GM11168 (cell line): ENCODE measurements around the gene FOSL2.

Experiments
- in situ Hi-C: fragments of 300-500 bp; cut with MboI; formaldehyde crosslinking; loops from one replicate; pipeline ENCODE4 v1.12.0; 2022; ENCODE audit warnings: low sequenced_read_pairs; ENCODE audit not compliant: unreplicated experiment

The FOSL2 gene

GRCh38 chr2:28407131-28407975 is 14.7 kb downstream of the FOSL2 start:
- in situ Hi-C loops, result loop anchor here (25.0 kb wide), 1 partner anchor 645 kb away; the partner anchor contains the start of gene MRPL33

DNA sequence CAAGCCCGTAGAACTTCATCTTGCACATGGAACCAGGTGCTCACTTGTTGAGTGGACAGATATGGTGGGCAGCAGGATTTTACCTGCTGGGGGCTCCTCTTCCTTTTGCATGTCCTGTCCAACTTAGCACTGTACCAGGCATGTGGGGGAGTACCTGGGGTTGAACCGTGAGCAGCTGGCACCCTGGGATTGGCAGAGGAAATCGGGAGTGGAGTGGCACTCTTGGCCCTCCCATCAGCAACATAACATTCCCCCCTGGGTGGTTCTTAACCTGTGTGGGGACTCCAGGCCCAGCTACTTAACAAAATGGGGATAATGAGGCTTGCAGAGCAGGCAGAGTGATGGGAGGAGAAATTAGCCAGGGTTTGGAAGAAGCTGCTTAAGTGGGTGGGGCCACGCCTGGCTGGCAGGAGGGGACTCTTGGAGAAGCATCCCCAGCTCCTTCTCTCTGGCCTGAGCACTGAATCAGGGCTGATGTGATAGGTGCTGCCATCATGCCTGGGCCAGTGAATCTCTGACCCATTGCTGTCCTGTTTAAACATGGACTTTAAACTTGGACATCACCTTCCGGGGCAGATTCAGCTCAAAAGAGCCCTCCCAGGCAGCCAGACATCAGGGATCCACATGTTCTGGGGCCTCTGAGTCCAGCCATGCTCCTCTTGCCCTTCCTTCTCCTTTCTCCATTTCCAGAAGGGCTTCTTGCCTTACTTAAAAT is 15.5 kb downstream of the FOSL2 start:
- in situ Hi-C loops, result loop anchor here (25.0 kb wide), 1 partner anchor 646 kb away; the partner anchor contains the start of gene MRPL33

GRCh38 chr2:28408764-28409599 is 16.3 kb downstream of the FOSL2 start:
- in situ Hi-C loops, result loop anchor here (25.0 kb wide), 1 partner anchor 647 kb away; the partner anchor contains the start of gene MRPL33

- in situ Hi-C loops, result loop anchor here (25.0 kb wide), 1 partner anchor 649 kb away; the partner anchor contains the start of gene MRPL33
Measured at GRCh38 chr2:28411166-28411755, 18.6 kb downstream of the FOSL2 start.

DNA sequence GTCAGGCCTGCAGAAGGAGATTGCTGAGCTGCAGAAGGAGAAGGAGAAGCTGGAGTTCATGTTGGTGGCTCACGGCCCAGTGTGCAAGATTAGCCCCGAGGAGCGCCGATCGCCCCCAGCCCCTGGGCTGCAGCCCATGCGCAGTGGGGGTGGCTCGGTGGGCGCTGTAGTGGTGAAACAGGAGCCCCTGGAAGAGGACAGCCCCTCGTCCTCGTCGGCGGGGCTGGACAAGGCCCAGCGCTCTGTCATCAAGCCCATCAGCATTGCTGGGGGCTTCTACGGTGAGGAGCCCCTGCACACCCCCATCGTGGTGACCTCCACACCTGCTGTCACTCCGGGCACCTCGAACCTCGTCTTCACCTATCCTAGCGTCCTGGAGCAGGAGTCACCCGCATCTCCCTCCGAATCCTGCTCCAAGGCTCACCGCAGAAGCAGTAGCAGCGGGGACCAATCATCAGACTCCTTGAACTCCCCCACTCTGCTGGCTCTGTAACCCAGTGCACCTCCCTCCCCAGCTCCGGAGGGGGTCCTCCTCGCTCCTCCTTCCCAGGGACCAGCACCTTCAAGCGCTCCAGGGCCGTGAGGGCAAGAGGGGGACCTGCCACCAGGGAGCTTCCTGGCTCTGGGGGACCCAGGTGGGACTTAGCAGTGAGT is 19.4 kb downstream of the FOSL2 start:
- in situ Hi-C loops, result loop anchor here (25.0 kb wide), 1 partner anchor 650 kb away; the partner anchor contains the start of gene MRPL33

- in situ Hi-C loops, result loop anchor here (25.0 kb wide), 1 partner anchor 650 kb away; the partner anchor contains the start of gene MRPL33
Measured at GRCh38 chr2:28412625-28413151, 20.0 kb downstream of the FOSL2 start.

GRCh38 chr2:28413152-28413898 is 20.7 kb downstream of the FOSL2 start:
- in situ Hi-C loops, result loop anchor here (25.0 kb wide), 1 partner anchor 651 kb away; the partner anchor contains the start of gene MRPL33

GRCh38 chr2:28413899-28414295 is 21.2 kb downstream of the FOSL2 start:
- in situ Hi-C loops, result loop anchor here (25.0 kb wide), 1 partner anchor 652 kb away; the partner anchor contains the start of gene MRPL33

- in situ Hi-C loops, result loop anchor here (25.0 kb wide), 1 partner anchor 652 kb away; the partner anchor contains the start of gene MRPL33
Measured at GRCh38 chr2:28414583-28414982, 21.9 kb downstream of the FOSL2 start.

DNA sequence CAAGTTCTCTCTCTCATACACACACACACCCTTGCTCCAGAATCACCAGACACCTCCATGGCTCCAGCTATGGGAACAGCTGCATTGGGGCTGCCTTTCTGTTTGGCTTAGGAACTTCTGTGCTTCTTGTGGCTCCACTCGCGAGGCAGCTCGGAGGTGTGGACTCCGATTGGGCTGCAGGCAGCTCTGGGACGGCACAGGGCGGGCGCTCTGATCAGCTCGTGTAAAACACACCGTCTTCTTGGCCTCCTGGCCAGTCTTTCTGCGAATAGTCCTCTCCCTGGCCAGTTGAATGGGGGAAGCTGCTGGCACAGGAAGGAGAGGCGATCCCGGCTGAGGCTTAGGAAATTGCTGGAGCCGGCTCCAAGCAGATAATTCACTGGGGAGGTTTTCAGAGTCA is 22.4 kb downstream of the FOSL2 start:
- in situ Hi-C loops, result loop anchor here (25.0 kb wide), 1 partner anchor 653 kb away; the partner anchor contains the start of gene MRPL33

DNA sequence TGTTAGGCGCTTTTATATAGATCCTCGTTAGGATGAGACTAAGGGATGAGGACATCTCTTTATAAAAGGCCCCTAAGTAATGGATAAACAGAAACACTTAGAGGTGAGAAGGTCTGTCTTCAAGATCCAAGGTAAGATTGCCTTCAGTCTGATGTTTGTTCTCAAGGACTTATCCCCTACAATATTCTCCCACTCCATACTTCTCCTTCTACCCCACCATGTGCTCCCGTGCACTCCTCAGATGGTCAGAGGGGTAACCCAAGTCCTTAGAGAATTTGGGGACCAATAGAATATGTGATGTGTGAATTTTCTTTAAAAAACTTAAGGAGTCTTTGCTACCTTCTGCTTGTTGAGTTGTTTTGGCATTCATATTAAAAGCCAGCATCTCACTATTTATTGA is 23.1 kb downstream of the FOSL2 start:
- in situ Hi-C loops, result loop anchor here (25.0 kb wide), 1 partner anchor 653 kb away; the partner anchor contains the start of gene MRPL33

DNA sequence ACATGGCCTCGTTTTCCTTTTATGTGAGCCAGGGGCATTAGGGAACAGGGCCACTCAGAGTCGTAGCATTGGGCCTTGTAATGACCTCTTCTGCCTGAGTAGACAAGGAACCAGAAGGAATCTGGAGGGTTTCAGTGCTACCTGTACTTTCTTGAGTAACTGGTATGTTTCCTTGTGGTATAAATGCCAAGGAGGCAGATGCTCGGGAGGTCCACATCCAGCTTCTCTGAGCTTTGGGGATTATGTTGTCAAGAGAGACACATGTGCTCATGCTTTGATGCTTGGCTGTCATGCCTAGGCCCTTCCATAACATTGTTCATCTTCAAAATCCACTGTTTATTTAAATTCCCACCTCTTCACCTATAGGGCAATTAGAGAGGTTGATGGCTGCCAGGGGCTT is 26.3 kb downstream of the FOSL2 start:
- in situ Hi-C loops, result loop anchor here (25.0 kb wide), 1 partner anchor 657 kb away; the partner anchor contains the start of gene MRPL33

DNA sequence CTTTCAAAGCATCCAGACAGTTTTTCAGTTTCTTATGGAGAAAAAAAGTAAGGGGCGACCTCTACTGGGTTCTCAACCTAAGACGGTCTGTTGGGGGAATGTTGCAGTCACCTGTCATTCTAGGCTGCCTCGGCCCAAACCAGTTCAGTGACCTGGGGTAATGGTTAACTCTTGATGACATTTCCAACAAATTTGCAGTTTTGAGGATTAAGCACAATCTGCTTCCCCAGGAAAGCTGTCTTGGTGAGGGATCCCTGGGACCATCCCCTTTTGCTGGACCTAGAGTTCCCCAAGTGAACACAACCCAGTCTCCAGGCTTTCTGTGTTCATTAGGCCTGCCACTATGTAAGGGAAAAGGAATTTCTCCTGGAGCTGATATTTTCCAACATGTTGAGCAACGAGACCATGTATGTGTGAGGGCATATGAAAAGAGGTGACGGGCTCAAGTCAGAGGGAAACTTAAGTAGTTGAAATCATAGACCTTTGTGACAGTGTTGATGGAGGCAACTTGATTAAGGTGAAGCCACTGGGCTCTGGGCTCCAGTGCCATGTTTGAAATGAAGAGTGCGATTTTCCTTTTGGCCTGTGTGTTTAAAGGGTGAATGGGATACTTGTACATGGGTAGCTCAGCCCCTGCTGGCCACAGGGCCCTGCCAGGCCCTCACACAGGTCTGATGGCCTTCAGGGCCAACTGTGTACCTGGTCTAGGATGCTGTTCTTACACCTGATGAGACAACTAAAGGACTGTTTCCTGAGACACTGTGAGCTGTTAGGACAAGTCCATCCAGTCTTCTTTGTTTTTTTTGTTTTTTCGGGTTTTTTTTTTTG is 27.0 kb downstream of the FOSL2 start:
- in situ Hi-C loops, result loop anchor here (25.0 kb wide), 1 partner anchor 657 kb away; the partner anchor contains the start of gene MRPL33

- in situ Hi-C loops, result loop anchor here (25.0 kb wide), 1 partner anchor 658 kb away; the partner anchor contains the start of gene MRPL33
Measured at GRCh38 chr2:28420722-28421121, 28.1 kb downstream of the FOSL2 start.

GRCh38 chr2:28422908-28423741 is 30.5 kb downstream of the FOSL2 start:
- in situ Hi-C loops, result loop anchor here (25.0 kb wide), 1 partner anchor 661 kb away; the partner anchor contains the start of gene MRPL33
